Tibial nerve (tissue), 4 donors: ENCODE measurements around the gene TAF5L.

ENCODE experiments used
- EP300 ChIP-seq, 2 donors: sonication (generic); formaldehyde crosslinking; IDR thresholded peaks; one replicate each; pipeline ENCODE4 v1.6.1; 2017; ENCODE audit warnings: antibody characterized with exemption in 2 of 2, mild to moderate bottlenecking in 1 of 2
- POLR2A ChIP-seq, 2 donors: fragments of 450-650 bp; IDR thresholded peaks; one replicate each; pipeline ENCODE4 v1.6.1; 2017; ENCODE audit warnings: antibody characterized with exemption in 2 of 2, mild to moderate bottlenecking in 2 of 2, moderate library complexity in 2 of 2
- TF ChIP-seq, protein P1 (sequence below), 5 experiments: fragments of 200-600 bp in 3 of 5; fragments of 450-650 bp in 2 of 5; sonication (generic) in 3 of 5; IDR thresholded peaks; one replicate each; pipeline ENCODE4 v1.5.1; 2016 to 2019; ENCODE audit warnings: antibody characterized with exemption in 5 of 5, mild to moderate bottlenecking in 3 of 5, moderate library complexity in 2 of 5

DNA sequence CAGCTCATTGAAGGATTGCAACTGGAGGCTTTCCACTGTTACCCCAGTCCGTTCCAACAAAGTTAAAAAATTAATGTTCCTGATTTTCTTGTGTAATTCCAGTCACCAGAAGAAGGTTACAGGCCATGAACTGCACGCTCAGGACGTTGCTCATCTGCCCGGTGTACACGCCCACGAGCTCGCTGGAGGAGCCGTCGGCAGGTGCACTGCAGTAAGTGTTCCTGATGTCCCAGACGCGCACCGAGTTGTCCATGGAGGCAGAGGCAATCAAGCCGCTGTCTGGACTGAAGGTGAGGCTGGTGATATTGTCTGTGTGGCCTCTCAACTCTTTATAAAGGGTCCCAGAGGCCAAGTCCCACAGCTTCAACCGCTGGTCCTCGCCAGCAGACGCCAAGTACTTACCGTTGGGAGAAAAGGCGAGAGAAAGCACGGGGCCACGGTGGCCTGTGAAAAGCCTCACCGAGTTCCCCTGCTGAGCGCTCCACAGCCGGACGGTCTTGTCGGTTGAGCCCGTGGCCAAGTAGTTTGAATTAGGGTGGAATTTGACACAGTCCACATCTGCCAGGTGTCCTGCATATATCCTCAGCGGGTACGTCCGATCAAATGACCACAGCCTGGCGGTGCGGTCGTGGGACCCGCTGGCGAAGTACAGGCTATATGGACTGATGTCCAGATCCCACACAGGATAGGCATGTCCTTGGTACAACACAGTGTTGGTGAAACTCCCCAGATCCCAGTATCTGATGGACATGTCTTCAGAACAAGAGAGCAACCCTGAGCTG, 31.5 kb downstream of the TAF5L start:
- TF ChIP-seq, protein P1, sequence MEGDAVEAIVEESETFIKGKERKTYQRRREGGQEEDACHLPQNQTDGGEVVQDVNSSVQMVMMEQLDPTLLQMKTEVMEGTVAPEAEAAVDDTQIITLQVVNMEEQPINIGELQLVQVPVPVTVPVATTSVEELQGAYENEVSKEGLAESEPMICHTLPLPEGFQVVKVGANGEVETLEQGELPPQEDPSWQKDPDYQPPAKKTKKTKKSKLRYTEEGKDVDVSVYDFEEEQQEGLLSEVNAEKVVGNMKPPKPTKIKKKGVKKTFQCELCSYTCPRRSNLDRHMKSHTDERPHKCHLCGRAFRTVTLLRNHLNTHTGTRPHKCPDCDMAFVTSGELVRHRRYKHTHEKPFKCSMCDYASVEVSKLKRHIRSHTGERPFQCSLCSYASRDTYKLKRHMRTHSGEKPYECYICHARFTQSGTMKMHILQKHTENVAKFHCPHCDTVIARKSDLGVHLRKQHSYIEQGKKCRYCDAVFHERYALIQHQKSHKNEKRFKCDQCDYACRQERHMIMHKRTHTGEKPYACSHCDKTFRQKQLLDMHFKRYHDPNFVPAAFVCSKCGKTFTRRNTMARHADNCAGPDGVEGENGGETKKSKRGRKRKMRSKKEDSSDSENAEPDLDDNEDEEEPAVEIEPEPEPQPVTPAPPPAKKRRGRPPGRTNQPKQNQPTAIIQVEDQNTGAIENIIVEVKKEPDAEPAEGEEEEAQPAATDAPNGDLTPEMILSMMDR (IDR thresholded peaks at IDR 0.05) = no peak
- TF ChIP-seq EP300 (IDR thresholded peaks at IDR 0.05) = no peak
- TF ChIP-seq POLR2A (IDR thresholded peaks at IDR 0.05) = no peak
